Lower leg skin (tissue), 4 donors: Measurements from ENCODE around the gene PPP1R13B. TPM values are rescaled to one million over a fixed set of nuclear protein-coding genes. Genes with fewer than 3 reads are reported as not detected.
A peak's percentile ranks its signal among the peaks of the same experiment; 100 is the strongest.

ENCODE experiments used
- DNase-seq, 2 donors: peaks; one replicate each; pipeline ENCODE4 v3.0.0-alpha.2; 2019; ENCODE audit warnings: low spot score in 2 of 2
- H3K4me3 ChIP-seq: fragments of 200-600 bp; sonication (generic); 2 replicates; pipeline ENCODE4 v1.5.1; 2017; ENCODE audit warnings: mild to moderate bottlenecking, low read depth; ENCODE audit not compliant: poor library complexity, severe bottlenecking
- POLR2A ChIP-seq, 2 donors: fragments of 450-650 bp; IDR thresholded peaks; one replicate each; pipeline ENCODE4 v1.6.1; 2016 to 2017; ENCODE audit warnings: antibody characterized with exemption in 2 of 2, mild to moderate bottlenecking in 1 of 2, moderate library complexity in 1 of 2
- WGBS, 2 donors: methylation state at CpG; one replicate each; pipeline ENCODE4 v1.1.5; 2018; 5-methylcytosine and 5-hydroxymethylcytosine counted together
- intact Hi-C: fragments of 100-400 bp; cut with DNase I; formaldehyde crosslinking; loops from one replicate; pipeline ENCODE4 v1.15.0; 2023; ENCODE audit warnings: low total_unique reads
- total RNA-seq, 4 donors: library from RNA; depleted of rRNA; stranded (reverse); fragments of >200 nt; gene quantifications; one replicate each; pipeline ENCODE4 v1.1.0, GENCODE V29; 2016
- TF ChIP-seq, protein P1 (sequence below), 3 donors: fragments of 450-650 bp; IDR thresholded peaks; one replicate each; pipeline ENCODE4 v1.5.1; 2016; ENCODE audit warnings: antibody characterized with exemption in 3 of 3, mild to moderate bottlenecking in 3 of 3, moderate library complexity in 2 of 3

PPP1R13B gene
- total RNA-seq, 4 donors from 2014 or later = 28.9 to 55.8 (median 41.5) TPM

DNA sequence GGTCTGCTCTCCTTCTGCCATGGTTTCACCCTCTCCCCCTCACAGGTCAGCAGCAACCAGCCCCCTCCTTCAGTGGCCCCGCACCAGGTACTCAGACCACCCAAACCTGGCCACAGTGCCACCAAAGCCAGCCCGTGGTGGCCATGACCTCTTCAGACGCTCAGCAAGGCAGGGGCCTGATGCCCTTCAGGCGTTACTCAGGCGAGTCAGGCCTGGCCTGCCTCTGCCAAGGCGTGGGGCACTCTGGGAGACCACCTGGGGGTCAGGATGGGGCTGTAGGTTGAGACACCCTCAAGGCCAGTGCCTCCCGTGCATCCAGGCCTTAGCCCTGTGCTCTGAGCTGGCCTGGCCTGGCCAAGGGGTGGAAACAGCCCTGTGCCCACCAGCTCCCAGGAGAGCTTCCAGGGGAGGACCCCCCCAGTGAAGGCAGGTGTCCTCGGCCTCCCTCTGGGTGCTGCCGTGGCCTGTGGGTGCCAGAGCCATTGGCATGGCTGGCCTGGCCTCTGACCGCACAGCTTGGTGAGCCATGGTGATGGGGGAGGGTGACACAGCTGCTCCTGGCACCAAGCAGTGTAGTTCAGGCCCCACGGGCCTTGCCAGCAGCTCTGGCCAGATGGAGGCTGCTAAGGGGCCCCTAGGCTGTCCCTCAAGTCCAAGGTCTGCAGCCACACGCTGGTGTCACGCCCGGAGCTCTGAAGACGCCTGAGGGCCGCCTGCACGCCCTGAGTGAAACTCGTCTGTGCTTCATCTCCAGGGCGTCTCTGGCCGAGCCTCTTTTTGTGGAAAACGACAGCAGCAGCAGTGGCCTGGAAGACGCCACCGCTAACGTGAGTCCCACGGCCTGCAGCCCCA, 147.2 kb downstream of the PPP1R13B start:
- TF ChIP-seq POLR2A (IDR thresholded peaks at IDR 0.05) = no peak
- TF ChIP-seq, protein P1, sequence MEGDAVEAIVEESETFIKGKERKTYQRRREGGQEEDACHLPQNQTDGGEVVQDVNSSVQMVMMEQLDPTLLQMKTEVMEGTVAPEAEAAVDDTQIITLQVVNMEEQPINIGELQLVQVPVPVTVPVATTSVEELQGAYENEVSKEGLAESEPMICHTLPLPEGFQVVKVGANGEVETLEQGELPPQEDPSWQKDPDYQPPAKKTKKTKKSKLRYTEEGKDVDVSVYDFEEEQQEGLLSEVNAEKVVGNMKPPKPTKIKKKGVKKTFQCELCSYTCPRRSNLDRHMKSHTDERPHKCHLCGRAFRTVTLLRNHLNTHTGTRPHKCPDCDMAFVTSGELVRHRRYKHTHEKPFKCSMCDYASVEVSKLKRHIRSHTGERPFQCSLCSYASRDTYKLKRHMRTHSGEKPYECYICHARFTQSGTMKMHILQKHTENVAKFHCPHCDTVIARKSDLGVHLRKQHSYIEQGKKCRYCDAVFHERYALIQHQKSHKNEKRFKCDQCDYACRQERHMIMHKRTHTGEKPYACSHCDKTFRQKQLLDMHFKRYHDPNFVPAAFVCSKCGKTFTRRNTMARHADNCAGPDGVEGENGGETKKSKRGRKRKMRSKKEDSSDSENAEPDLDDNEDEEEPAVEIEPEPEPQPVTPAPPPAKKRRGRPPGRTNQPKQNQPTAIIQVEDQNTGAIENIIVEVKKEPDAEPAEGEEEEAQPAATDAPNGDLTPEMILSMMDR (IDR thresholded peaks at IDR 0.05) = no peak
- no peak overlapping the region for H3K4me3 ChIP-seq
- WGBS, 2 donors = 53 to 57% methylated on average over 18 to 22 of the region's 25 CpGs
- intact Hi-C loops = loop anchor here (10.0 kb wide), 1 partner anchor 125 kb away; no protein-coding TSS in a partner anchor
- DNase-seq = no peak

DNA sequence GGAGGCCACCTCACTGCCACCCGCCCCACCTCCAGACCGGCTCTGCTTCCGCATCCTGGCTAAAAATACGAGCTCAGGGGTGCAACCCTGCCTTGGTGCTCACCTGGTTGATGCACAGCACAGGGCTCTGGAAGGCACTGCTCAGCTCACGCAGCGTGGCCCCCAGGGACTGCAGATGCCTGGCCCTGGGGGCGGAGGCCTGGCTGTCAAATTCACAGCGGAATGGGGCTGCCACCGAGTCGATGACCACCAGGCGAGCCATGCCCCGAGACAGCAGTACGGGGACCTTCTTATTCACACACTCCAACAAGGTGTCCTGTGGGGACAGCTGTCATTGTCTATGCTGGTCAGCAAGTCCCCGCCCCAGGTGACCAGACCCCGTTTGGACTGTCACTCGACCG, 148.1 kb downstream of the PPP1R13B start:
- no peak overlapping the region for H3K4me3 ChIP-seq
- TF ChIP-seq POLR2A (IDR thresholded peaks at IDR 0.05) = no peak
- TF ChIP-seq, protein P1 (IDR thresholded peaks at IDR 0.05) = no peak
- 81 to 84% methylated on average over 9 to 17 of the region's 17 CpGs for WGBS, 2 donors
- no peak for DNase-seq
- intact Hi-C loops = no loop called here

DNA sequence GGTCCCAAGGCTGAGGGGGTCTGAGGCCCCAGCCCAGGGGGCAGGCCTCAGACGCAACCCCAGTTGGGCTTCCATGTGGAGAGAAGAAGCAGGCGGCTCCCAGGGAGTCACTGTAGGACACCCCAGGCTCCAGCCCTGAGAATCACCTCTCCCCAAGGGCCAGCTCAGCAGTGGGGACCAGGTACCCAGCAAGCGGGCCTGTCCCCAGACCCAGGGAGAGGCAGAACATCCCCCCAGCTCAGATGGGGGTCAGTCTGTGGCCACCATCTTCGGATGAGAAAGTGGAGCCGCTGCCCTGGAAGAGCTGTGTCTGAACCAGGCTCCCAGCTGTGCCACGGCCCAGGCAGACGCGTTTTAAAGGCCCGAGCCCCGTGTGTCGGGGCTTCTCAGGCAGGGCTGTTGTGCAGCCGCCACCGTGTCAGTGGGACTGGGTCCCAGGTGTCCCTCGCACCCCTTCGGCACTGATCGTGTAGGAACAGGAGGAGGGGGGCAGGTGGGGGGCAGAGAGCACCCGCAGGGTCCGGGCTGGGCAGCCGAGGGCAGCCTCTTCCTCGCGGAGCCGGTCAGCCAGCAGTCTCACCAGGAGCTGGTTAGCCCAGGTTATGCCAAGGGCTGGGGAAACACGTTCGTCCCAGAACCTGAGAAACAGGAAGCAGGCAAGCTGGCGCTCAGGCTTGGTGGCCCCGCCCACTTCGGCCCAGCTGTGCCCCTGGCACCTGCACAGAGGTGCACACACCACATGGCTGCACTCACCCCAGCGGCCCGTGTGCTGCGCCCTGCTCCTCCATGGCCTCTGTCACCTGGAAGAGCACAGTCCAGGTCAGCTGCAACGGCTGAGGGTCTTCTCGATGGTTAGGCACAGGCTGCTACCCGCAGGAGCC, 148.8 kb downstream of the PPP1R13B start:
- WGBS, 2 donors = 61 to 82% methylated on average over 15 to 17 of the region's 33 CpGs
- peak in 1 of 2 donors; percentile 88 for DNase-seq
- intact Hi-C loops = no loop called here

DNA sequence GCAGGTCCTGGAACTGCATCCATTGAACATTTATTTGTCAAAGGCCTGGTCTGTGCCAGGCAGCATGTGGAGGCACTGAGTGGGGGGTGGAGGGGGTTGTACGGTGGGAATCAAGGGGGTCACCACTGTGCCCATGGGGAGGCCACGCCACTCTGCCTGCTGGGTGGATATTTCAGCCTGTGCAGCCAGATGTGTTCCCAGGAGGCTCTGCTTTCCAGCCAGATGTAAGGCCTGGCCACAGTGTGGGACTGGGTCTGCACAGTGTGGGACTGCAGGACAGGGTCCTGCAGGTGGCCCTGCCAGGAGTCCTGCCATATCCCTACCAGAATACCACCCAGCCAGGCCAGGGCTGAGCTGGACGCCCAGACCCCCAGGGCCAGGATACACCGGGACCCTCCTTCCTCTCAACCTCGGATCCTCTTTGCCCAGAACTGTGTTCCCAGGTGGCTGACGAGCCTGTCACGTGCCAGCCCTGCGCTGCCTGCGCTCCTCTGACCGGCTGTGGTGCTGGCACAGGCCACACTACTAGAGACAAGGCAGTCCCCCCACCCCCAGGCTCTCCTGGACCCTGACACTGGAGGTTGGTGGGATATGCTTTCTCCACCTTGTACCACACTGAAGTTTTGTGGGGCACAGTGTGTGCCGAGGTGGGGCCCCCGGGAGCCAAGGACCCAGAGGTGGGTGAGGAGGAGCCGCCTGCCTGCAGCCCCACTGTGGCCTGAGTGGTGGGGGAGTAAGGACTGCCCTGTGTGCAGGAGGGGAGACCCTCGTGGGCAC, 149.6 kb downstream of the PPP1R13B start:
- no peak for DNase-seq
- intact Hi-C loops = no loop called here
- no peak overlapping the region for H3K4me3 ChIP-seq
- WGBS, 2 donors = 71 to 80% methylated on average over 13 of the region's 14 CpGs
- no peak for TF ChIP-seq POLR2A (IDR thresholded peaks at IDR 0.05)
- TF ChIP-seq, protein P1 (IDR thresholded peaks at IDR 0.05) = no peak

More for the DNA sequence above, 148.8 kb downstream of the PPP1R13B start:
- TF ChIP-seq, protein P1 (IDR thresholded peaks at IDR 0.05) = no peak
- TF ChIP-seq POLR2A (IDR thresholded peaks at IDR 0.05) = no peak
- no peak overlapping the region for H3K4me3 ChIP-seq

DNA sequence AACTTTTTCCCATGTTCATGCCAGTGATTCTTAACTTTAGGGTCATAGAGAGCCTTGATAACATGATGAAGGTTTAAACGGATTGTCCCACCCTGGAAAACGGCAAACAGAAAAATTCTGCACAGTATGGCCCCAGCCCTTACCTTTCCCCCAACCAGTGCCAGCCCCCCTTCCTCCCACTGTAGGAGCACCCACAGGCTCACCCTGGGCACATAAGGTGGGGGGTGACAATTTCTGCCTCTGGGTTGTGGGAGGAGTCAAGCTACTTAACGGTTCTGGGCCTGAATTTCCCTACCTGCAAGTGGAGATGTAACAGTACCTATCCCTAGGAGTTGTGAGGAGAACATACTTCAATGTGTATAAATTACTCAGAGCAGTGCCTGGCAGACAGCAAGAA, 150.2 kb downstream of the PPP1R13B start:
- no peak for TF ChIP-seq POLR2A (IDR thresholded peaks at IDR 0.05)
- TF ChIP-seq, protein P1 (IDR thresholded peaks at IDR 0.05) = no peak
- DNase-seq = no peak
- no peak overlapping the region for H3K4me3 ChIP-seq
- intact Hi-C loops = no loop called here
- WGBS, 2 donors = 19 to 23% methylated on average over 3 of the region's 3 CpGs
